ENCODE results near the gene LRP2.

DNA sequence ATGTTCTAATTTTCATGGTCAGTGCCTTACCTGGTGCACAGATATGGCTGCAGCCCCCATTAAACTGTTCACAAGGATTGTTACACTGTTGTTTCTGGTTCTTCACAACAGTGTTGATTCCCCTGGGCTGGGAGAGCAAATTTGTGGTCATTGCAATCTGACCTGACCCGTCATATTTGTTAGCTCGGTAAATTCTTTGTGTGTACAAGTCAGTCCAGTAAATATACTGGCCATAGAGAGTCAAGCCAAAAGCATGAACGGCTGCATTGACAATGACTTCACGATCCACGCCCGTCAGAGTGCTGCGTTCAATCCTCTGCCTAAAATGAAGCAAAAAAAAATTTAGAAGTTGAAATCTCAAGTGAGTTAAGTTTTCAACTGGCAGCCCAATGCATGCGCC is 158.4 kb downstream of the LRP2 start:
- TF ChIP-seq, protein P1, sequence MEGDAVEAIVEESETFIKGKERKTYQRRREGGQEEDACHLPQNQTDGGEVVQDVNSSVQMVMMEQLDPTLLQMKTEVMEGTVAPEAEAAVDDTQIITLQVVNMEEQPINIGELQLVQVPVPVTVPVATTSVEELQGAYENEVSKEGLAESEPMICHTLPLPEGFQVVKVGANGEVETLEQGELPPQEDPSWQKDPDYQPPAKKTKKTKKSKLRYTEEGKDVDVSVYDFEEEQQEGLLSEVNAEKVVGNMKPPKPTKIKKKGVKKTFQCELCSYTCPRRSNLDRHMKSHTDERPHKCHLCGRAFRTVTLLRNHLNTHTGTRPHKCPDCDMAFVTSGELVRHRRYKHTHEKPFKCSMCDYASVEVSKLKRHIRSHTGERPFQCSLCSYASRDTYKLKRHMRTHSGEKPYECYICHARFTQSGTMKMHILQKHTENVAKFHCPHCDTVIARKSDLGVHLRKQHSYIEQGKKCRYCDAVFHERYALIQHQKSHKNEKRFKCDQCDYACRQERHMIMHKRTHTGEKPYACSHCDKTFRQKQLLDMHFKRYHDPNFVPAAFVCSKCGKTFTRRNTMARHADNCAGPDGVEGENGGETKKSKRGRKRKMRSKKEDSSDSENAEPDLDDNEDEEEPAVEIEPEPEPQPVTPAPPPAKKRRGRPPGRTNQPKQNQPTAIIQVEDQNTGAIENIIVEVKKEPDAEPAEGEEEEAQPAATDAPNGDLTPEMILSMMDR (IDR thresholded peaks at IDR 0.05; ENCODE audit: borderline replicate concordance, extremely low read depth, low read length, poor library complexity, severe bottlenecking), result no peak
- no peak for TF ChIP-seq EZH2 (IDR thresholded peaks at IDR 0.05; ENCODE audit: borderline replicate concordance, low read depth, low read length, severe bottlenecking)

All from DND-41 (cell line).